GM12891 (cell line): Measurements from ENCODE around the gene CTDP1.

Experiments
- POLR2A ChIP-seq: IDR thresholded peaks from 2 replicates; pipeline ENCODE4 v1.6.1; 2011; ENCODE audit warnings: low read depth, low read length, control low read depth
- POLR2AphosphoS5 ChIP-seq: IDR thresholded peaks from 2 replicates; pipeline ENCODE4 v1.6.1; 2011; ENCODE audit warnings: low read depth, low read length, control low read depth
- SPI1 ChIP-seq: IDR thresholded peaks from 2 replicates; pipeline ENCODE4 v1.6.1; 2011; ENCODE audit warnings: low read depth, low read length, control low read depth
- TAF1 ChIP-seq: IDR thresholded peaks from 2 replicates; pipeline ENCODE4 v1.6.1; 2011; ENCODE audit warnings: low read depth, low read length, control low read depth

DNA sequence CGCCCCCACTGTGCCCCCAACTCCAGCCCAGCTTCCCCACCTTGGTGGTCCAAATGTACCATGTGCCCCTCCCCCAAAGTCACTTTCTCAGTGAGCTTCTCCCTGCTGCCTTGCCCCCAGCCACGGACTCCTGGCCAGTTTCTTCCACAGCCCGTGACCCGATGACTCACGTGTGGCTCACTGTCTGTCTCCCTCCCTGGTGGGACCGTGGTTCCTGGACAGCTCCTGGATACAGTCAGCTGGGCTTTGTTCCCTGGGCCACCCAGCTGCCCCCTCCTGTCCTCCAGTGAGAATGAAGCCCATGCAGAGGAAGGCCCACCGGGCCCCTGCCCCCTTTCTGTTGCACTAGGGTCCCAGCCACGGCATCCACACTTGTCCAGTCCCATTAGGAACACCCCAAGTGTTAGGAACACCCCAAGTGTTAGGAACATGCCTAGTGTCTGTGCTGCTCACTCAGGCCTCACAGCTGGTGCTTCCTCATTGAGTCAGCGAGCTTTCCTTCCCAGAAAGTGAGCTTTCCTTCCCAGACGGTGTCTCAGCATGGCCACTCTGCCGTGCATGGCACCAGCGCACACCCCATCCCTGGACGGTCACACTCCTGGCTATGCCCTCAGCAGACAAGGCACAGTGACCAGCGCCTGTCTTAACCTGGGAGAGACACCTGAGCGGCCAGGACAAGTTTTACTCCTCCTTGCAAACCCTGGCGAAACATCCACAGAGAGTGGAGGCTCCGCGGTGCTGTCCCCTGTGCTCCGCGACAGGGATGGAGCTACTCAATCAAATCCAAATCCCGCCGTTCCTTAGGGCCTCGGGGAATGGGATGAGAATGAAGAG, 44.8 kb upstream of the CTDP1 start:
- TF ChIP-seq POLR2A (no peak), POLR2AphosphoS5 (no peak), SPI1 (no peak), TAF1 (no peak)
